ENCODE measurements around the gene IRF4.
A peak's percentile ranks its signal among the peaks of the same experiment; 100 is the strongest.

IRF4 gene

DNA sequence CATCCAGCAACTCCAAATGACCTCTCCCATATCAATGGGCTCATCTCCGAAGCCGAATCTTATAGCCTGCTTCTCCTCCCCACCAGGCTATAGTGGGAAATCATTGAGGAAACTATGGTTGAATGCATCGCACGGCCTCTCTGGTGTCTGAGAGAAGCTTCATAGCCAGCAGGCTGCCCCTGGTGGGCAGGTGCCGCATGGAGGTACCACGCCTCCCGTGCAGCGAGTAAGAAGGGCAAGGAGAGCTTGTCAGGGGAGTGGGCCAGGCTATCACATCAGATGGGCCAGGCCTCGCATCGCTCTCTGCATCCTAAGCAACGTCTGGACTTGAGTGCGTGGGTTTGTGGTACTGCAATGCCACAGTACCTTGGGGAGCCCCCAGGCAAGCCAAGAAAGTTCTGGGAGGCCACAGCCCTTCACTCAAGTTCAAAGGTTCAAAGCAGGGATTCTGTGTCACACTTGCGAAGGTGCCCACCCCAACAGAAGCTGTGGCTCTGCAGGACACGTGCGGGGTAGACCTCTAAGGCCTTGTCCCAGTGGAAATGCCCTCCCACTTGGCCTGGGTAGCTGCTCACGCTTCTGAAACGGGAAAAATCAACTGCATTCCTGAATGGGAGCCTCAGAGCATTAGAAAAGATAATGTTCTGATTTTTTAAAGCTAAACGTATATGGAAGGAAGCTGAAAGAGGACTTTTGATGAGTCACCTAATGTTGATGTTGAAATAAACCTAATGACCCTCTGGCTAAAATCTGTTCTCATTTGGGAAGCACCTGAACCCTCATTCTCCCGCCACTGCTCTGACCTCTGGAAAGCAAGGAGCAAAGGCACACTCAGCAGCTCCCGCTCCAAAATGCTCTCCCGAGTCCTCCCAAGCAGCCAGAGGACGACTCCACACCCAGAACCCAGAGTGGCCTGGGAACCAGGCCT, 8.4 kb upstream of the IRF4 start:
- no peak for DNase-seq

DNA sequence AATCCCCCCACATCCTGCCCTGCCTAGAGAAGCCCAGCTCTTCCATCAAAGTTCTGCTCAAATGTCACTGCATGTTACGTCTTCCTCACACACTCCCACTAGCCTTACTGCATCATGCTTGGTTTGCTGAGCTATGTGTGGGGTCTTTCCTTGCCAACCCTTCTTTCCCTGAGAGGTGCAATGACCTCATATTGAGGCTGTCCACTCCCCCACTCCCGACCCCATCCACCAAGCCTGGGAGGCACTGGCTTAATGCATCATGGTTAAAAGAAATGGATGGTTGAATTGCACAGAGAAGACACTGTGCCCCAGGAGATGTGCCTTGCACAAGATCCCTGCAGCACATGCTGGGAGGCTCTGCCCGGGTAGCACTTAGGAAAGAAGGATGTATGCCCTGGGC, 7.7 kb upstream of the IRF4 start:
- no peak for DNase-seq

DNA sequence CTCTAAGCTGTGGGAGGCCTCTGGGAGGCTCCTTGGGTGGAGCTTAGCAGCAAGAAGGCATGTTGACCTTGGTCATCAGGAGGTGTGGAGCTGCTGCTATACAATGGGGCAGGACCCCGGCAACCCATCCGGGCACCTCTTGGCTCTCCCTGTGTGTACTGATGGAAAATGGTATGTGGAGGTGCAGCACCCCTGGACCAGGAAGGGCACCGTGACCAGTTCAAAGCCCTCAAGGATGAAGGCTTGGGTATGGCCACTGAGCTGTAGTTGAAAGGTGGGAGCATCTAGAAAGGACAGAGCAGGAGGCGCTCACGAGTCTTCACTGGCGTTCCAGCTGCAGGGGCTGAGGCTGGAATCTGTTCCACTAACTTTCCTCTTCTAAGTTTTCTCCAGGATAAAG, 6.7 kb upstream of the IRF4 start:
- no peak for DNase-seq

DNA sequence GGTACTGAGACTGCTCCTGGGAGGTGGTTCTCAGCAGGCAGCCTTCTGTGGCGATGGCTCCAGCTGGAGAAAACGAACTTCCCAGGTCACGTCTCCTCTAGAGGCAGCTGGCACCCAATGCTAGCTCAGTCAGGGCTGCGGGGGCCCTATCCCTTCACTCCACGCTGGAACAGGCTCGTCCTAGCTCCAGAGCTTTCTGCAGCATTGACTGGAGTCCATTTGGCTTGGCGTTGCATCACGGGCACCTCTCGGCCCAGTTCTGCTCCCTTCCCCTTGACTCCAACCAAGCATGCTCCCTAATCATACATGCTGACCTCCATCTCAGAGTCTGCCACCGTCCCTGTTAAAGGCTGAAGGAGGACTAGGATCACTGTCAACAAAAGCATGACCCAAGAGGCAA, 5.9 kb upstream of the IRF4 start:
- no peak for DNase-seq

DNA sequence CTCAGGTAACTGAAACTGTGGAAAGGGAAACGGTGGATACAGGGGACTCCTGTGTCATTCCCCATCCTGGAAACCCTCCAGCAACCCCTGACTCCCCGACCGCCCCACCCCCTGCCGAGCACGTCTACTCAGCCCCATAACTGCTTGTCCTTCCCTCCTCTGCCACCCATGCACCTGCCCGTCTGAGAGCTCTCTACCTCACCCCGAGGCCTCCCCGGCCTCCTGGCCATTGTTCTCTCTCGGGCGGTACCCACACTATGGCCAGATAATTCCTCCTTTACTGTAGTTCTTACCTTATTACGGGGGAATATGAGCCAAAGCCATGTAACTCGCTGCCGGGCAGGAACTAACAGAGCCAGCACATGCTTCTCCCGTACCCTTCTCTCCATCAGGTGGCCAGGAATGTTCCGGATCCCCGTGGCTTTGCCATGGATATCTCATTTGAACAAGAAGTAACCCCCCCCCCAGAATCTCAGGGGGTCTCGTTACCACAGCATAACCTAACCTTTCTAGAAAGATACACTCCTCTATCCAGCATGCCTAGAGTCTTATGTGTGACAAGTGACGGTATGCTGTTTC, 4.8 kb upstream of the IRF4 start:
- no peak for DNase-seq

DNA sequence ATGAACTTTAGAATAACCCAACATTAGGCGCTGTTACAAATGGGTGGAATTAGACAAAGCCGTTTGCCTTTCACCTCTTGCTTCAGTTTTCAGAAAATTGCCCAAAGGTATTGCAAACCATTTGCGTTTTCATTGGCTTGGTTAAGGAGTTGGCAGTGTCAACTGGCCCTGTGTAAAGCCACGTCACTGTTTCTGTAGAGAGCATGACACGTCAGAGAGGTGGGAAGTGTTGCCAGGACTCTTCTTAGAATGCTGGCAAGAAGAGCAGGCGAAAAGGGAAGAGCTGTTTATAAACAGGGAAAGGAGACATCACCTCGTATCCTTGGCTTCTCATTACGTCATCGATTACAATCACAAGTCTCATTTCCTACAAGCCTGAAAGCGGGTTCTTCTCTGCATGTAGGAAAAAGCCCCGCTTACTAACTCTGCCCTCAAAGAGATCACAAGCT, 4.2 kb upstream of the IRF4 start:
- DNase-seq = no peak

DNA sequence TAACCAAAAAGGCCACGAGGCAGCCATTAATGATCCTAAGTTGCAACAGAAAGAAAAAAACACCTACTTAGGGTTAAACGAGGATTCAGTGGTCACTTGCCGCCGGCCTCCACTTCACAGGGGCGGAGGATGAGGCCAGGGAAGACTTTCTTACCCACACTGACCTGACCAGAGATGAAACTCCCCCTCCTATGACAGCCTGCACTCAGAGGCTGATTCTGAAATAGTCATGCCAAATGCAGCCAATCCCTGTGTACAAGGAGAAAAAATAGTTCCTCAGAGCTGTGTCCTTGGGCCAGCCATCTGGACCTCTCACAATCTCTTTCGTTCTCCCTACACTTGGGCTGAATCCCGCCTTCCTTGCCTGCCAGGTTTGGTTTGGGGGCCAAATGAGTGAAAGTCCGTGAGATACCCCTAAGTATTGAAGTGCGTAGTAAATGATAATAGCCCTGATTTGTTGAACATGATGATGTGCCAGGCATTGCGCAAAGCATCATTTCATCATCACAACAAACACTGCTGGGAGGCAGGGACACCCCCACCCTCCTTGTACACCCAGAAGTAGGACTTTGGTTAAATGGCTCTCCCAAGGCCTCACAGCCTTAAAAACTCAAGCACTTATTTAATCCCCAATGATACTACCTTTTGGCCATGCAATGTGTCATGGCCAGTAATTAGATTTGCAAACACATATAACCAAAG, 3.2 kb upstream of the IRF4 start:
- no peak for DNase-seq

DNA sequence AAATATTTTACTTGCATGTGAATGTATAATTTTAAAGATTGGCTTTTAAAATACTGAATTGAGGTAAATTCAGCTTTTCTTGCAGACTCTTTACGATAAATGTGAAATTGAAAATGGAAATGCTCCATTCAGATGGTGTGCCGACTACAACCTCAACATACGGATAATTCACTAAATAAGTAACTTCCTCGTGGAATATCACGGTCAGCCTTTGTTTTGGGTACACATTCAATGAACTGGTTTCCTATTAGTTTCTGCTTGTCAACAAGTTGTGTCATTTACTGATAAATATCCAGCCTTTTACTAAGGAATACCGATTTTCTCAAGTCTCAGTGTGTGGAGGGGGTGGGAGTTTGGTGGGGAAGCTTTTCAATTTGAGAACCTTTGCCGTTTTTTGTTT, 2.4 kb upstream of the IRF4 start:
- DNase-seq = no peak

DNA sequence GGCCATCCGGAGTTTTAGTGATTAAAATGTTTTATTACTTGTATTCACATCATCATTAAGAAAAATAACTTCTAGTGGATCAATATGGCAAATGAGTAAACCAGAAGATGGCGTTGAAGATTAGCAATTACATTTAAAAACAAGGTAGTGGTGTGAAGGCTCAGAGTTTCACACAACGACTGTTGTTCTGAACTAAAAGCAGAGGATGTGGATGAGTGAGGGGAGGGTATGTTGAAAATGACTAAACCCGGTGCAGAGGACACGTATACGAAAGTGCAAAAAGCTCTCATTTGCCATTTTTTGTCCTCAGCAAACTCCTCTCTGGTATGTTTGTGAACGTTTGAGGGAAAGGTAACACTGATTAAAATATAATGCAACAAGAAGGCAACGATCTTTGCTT, 1.9 kb upstream of the IRF4 start:
- no peak for DNase-seq

DNA sequence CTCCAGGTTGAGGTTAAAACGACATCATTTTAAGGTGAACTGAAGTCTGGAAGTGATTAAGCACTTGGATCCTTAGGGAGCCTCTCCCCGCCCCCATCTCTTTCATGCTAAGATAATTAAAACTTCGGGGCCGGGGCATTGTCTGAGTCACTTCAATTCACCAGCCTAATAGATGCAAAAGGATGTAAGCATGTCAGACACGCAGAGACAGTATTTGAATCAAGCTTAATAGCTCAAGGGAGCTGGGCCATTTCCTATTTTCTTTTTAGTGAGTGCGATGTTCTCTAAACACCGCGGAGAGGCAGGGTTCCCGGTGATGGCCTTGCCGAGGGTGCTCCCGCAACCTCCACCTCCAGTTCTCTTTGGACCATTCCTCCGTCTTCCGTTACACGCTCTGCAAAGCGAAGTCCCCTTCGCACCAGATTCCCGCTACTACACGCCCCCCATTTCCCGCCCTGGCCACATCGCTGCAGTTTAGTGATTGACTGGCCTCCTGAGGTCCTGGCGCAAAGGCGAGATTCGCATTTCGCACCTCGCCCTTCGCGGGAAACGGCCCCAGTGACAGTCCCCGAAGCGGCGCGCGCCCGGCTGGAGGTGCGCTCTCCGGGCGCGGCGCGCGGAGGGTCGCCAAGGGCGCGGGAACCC, 516 bp upstream of the IRF4 start:
- peak; percentile 88 for DNase-seq

DNA sequence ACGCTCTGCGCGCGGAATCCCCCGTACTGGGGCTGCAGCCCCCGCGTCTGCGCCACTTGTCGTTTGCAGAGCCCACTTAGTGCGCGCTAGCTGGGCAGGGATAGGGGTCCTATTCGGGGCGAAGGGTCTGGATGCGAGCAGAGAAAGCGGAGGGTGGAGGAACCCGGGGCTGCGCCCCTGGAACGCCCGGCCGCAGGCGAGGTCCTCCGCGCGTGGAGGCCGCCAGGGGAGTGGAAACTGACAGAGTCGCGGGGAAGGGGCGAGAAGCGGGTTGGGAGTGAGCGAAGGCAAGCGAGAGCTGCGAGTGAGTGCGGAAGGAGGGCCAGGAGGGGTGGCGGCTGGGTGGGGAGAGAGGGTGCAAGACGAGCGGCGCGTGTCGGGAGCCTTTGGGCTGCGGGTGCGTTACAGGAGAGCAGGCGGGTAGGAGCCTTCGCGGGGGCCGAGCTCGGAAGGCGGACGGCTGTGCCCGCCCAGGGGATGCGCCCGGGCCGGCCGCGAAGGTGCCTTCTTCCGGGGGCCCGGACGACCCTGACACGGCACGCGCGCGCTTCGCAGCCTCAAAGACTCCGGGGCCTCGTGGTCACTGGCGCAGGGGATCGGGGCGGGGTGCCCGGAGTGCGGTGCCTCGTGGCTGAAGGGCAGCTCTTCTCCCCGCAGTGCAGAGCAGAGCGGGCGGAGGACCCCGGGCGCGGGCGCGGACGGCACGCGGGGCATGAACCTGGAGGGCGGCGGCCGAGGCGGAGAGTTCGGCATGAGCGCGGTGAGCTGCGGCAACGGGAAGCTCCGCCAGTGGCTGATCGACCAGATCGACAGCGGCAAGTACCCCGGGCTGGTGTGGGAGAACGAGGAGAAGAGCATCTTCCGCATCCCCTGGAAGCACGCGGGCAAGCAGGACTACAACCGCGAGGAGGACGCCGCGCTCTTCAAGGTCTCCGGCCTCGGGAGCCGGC, 1.2 kb downstream of the IRF4 start:
- DNase-seq = peak; percentile 84

DNA sequence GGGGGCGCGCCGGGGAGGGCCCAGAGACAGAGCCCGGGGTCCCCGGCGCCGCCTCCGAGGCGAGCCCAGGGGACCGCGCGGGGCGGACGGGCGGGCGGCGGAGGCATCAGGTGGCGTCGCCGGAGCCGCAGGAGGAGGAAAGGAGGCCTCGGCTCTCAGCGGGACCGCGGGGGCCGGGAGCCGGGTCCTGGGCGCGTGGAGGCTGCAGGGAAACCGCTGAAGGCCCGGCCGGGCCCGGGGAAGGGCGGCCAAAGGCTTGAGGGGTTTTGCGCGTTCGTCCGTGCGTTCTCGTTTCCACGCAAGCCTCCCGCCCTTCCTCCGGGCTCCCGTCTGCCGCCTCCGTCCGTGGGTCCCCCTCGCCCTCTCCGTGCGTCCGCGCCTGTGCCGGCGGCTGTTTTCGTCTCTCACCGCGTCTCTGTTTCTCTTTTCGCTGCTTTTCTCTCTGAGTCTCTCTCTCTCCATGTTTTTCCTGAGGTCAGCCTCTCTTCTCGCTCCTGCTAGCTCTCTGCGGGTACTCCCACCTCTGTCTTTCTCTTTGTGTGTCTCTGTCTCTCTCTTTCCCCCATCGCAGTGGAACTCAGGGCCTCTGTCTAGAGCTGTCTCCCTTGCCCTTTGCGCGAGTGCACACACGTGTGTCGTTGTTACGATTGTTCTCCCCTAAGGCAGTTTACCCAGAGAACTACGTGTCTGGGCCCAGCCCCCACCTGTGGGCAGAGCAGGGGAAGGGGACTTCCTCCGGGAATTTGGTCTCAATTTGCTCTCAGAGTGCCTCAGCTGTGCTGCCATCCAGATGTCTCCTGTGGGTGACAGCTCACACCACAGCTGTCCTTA, 2.1 kb downstream of the IRF4 start:
- DNase-seq = peak; percentile 81

DNA sequence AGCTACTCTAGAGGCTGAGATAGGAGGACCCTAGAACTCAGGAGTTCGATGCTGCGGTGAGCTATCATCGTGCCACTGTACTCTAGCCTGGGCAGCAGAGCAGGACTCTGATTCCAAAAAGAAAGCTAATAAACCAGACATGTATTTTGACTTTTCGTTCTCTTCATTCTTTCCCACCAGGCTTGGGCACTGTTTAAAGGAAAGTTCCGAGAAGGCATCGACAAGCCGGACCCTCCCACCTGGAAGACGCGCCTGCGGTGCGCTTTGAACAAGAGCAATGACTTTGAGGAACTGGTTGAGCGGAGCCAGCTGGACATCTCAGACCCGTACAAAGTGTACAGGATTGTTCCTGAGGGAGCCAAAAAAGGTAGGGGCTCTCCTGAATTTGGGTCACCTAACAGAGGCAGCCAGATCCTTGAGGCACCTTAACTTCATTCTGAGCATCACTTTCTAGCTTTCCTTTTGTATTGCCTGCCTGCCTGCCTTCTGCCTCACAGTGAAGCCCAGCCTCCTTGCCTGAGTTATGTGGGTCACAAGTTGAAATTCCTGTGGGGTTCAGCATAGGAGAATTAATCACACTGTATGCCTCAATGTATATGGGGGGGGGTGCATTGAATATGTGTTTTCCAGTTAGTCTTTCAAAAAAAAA, 3.2 kb downstream of the IRF4 start:
- DNase-seq = peak; percentile 69

DNA sequence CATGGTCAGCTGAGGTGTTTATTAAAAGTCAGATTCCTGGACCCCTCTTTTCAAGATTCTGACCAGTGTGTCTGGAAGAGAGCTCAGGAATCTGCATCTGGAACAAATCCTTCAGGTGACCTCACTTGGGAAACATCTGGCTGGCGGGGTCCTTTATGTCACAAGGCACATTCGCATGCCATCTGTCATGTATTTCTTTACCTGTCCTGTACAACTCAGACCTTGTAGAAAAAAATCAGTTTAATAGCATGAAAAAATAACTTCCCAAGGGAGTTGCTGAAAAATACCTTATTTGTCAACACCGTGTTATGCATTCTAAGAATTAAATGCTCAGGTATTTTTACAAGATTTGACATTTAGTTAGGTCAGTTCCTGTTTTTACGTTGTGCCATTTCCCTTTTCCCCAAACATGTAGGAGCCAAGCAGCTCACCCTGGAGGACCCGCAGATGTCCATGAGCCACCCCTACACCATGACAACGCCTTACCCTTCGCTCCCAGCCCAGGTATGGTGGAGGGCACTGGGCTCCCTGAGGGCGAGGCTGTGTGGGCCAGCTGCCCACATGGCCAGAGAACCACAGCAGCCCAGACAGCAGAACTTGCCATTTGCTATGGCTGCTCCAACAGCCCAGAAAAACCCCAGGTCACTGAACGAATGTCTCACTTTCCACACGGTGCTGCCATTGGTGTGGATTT, 4.0 kb downstream of the IRF4 start:
- DNase-seq = peak; percentile 69

DNA sequence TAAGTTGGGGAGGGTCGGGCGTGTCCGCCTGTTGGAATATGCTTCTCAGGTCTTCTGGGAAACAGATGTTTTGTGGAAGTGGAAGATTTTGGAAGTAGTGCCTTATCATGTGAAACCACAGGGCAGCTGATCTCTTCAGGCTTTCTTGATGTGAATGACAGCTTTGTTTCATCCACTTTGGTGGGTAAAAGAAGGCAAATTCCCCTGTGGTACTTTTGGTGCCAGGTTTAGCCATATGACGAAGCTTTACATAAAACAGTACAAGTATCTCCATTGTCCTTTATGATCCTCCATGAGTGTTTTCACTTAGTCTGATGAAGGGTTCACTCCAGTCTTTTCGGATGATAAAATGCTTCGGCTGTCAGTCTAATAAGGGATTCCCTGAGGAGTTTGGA, 4.6 kb downstream of the IRF4 start:
- DNase-seq = peak; percentile 32

DNA sequence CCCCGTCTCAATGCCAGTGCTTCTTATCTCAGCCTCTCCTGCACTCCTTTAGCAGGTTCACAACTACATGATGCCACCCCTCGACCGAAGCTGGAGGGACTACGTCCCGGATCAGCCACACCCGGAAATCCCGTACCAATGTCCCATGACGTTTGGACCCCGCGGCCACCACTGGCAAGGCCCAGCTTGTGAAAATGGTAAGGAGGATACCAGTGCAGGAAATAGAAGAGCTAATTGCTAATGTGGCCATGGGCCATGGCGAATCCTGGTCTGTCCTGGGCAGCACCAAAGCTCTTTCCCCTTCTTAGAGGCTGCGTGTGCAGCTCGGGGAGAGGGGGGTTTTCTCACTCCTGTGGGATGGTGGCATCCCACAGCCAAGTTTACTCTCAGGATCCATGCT, 5.5 kb downstream of the IRF4 start:
- DNase-seq = peak; percentile 56

DNA sequence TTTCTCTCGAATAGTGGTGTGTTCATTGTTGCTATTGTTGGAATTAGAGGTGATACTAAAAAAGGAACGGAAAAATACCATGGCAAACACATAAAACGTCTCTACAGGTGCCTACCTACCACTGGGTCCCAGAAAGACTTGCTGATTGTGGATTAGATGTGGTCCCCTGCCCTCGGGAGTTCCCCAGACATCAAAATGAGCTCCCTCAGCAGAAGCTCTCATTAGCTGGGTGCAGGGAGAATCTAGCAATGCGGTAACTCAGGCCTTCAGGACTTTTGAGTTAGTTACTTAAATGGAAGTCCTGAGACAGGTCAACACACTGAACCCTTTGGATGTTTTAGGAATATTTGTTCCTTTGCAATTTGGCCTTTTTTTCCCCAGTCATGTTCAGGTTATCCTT, 6.1 kb downstream of the IRF4 start:
- DNase-seq = peak; percentile 59

DNA sequence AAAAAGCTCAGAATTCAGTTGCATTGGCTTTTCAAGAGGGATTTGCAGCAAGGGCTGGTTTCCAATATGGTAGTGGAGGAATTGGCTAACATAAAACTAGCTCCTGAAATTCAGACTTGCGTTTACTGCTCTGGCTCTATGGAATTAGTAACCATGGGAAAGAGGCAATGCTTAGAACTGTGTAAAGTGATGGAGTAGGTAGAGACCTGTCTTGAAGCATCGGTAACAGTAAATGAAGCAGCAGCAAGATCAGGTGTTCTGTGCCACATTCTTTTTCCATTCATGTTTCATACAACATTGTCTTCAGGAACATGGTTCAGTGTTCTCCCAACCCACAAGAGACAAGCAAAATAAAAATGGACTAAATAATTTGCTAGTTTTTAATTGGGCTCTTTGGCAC, 6.5 kb downstream of the IRF4 start:
- DNase-seq = no peak

DNA sequence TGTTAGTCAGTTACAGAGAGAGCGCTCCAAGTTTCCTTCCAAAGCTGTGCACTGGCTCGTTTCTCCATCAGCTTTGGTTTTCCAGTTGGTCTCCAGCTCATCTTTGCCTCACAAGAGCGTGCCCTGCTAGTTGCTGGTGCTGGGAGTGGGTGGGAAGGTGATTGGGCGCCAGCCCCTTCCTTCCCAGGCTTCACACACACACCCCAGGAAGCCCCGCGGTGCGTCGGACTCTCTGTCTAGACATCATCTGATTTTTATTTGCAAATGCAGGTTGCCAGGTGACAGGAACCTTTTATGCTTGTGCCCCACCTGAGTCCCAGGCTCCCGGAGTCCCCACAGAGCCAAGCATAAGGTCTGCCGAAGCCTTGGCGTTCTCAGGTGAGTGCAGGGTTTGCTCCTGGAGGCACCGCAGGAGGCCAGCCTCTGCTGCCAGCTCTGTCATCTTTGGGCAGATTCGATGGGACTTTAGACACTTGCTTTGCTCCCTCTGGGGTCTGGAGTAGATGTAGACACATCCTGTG, 7.1 kb downstream of the IRF4 start:
- peak; percentile 69 for DNase-seq
